Measurements from ENCODE around the gene RAP1A. TPM values are rescaled to one million over a fixed set of nuclear protein-coding genes. Genes with fewer than 3 reads are reported as not detected.

RAP1A gene
- total RNA-seq, 1 experiment from 2014 or later: 25.4 TPM

DNA sequence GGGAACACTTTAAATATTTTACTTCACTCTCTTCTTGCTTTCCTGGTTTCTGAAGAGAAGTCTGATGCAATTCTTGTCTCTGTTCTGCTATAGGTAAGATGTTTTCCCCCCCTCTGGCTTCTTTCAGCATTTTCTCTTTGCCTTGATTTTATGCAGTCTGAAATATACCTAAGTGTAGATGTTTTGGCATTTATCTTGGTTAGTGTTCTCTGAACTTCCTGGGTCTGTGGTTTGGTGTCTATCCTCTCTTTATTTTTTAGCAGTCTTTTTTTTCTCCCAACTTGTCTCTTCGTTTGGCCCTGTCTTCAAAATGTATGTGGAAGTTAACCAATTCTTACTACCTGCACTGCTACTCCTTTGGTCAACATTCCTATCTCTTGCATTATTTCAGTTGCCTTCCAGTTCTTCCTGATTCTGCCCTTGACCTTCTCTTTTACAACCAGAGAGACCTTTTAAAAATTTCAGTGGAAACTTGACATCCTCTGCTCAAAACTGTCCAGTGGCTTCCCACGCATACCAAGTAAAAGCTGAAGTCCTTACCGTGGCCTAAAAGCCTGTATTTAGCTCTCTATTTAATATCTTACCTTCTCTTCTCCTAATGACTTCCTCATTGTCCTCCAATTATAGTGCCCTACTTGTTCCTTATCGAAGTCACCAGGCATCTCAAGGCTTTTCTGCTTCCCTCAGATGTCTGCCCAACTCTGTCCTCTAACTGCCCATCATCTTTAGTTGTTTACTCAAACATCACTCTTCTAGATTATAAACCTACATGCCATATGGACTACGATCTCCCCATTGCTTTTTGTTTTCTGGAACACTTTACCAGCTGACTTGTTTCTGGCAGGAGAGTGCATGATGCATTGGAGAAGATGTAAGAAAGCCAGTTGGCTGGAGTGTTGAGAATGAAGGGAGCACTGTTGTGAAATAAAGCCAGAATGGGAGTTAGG, 40.9 kb downstream of the RAP1A start:
- no peaks in the 10 kb centered on the region for H3K9me3 Mint-ChIP-seq
- ChIA-PET CTCF (interaction anchor here (1.9 kb wide), 1 partner anchor 153 kb away, joined by 4 read pairs; no protein-coding TSS in a partner anchor), POLR2A (no interaction called here)
- ATAC-seq (no peak), DNase-seq (ENCODE audit: low spot score) (no peak)
- no peak overlapping the region for H3K4me3 Mint-ChIP-seq
- peaks cover 18% of the 10 kb centered on the region for H3K4me1 Mint-ChIP-seq
- H3K36me3 Mint-ChIP-seq: no peaks in the 10 kb centered on the region
- TF ChIP-seq, protein P1, sequence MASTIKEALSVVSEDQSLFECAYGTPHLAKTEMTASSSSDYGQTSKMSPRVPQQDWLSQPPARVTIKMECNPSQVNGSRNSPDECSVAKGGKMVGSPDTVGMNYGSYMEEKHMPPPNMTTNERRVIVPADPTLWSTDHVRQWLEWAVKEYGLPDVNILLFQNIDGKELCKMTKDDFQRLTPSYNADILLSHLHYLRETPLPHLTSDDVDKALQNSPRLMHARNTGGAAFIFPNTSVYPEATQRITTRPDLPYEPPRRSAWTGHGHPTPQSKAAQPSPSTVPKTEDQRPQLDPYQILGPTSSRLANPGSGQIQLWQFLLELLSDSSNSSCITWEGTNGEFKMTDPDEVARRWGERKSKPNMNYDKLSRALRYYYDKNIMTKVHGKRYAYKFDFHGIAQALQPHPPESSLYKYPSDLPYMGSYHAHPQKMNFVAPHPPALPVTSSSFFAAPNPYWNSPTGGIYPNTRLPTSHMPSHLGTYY (CRISPR knock-in tag; IDR thresholded peaks at IDR 0.05): no peak
- TF ChIP-seq ZNF263 (CRISPR knock-in tag; IDR thresholded peaks at IDR 0.05; ENCODE audit: low read depth): no peak
- no peak for TF ChIP-seq ETV6 (CRISPR knock-in tag; IDR thresholded peaks at IDR 0.05)
- no peak for TF ChIP-seq SMAD4 (CRISPR knock-in tag; IDR thresholded peaks at IDR 0.05)
- TF ChIP-seq ZNF416 (CRISPR knock-in tag; IDR thresholded peaks at IDR 0.05): no peak
- TF ChIP-seq ZNF121 (CRISPR knock-in tag; IDR thresholded peaks at IDR 0.05): no peak
- no peak for TF ChIP-seq JAZF1 (CRISPR knock-in tag; IDR thresholded peaks at IDR 0.05)
- no peak for TF ChIP-seq ZNF423 (CRISPR knock-in tag; IDR thresholded peaks at IDR 0.05)
- TF ChIP-seq, protein P2, sequence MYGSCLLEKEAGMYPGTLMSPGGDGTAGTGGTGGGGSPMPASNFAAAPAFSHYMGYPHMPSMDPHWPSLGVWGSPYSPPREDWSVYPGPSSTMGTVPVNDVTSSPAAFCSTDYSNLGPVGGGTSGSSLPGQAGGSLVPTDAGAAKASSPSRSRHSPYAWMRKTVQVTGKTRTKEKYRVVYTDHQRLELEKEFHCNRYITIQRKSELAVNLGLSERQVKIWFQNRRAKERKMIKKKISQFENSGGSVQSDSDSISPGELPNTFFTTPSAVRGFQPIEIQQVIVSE (CRISPR knock-in tag; IDR thresholded peaks at IDR 0.05; ENCODE audit: borderline replicate concordance): no peak
- TF ChIP-seq HMGA2 (CRISPR knock-in tag; IDR thresholded peaks at IDR 0.05): no peak
- no peak for TF ChIP-seq CREB1 (CRISPR knock-in tag; IDR thresholded peaks at IDR 0.05)
- TF ChIP-seq PRRX2 (CRISPR knock-in tag; IDR thresholded peaks at IDR 0.05): no peak
- TF ChIP-seq, protein P3, sequence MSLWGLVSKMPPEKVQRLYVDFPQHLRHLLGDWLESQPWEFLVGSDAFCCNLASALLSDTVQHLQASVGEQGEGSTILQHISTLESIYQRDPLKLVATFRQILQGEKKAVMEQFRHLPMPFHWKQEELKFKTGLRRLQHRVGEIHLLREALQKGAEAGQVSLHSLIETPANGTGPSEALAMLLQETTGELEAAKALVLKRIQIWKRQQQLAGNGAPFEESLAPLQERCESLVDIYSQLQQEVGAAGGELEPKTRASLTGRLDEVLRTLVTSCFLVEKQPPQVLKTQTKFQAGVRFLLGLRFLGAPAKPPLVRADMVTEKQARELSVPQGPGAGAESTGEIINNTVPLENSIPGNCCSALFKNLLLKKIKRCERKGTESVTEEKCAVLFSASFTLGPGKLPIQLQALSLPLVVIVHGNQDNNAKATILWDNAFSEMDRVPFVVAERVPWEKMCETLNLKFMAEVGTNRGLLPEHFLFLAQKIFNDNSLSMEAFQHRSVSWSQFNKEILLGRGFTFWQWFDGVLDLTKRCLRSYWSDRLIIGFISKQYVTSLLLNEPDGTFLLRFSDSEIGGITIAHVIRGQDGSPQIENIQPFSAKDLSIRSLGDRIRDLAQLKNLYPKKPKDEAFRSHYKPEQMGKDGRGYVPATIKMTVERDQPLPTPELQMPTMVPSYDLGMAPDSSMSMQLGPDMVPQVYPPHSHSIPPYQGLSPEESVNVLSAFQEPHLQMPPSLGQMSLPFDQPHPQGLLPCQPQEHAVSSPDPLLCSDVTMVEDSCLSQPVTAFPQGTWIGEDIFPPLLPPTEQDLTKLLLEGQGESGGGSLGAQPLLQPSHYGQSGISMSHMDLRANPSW (CRISPR knock-in tag; conservative IDR thresholded peaks at IDR 0.05; ENCODE audit: low read depth): no peak
- TF ChIP-seq, protein P4, sequence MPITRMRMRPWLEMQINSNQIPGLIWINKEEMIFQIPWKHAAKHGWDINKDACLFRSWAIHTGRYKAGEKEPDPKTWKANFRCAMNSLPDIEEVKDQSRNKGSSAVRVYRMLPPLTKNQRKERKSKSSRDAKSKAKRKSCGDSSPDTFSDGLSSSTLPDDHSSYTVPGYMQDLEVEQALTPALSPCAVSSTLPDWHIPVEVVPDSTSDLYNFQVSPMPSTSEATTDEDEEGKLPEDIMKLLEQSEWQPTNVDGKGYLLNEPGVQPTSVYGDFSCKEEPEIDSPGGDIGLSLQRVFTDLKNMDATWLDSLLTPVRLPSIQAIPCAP (CRISPR knock-in tag; IDR thresholded peaks at IDR 0.05): no peak
- TF ChIP-seq ZNF671 (CRISPR knock-in tag; IDR thresholded peaks at IDR 0.05): no peak
- TF ChIP-seq, protein P5, sequence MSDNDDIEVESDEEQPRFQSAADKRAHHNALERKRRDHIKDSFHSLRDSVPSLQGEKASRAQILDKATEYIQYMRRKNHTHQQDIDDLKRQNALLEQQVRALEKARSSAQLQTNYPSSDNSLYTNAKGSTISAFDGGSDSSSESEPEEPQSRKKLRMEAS (CRISPR knock-in tag; IDR thresholded peaks at IDR 0.05): no peak
- TF ChIP-seq IRF2 (CRISPR knock-in tag; IDR thresholded peaks at IDR 0.05; ENCODE audit: borderline replicate concordance, low read depth): no peak
- TF ChIP-seq, protein P6, sequence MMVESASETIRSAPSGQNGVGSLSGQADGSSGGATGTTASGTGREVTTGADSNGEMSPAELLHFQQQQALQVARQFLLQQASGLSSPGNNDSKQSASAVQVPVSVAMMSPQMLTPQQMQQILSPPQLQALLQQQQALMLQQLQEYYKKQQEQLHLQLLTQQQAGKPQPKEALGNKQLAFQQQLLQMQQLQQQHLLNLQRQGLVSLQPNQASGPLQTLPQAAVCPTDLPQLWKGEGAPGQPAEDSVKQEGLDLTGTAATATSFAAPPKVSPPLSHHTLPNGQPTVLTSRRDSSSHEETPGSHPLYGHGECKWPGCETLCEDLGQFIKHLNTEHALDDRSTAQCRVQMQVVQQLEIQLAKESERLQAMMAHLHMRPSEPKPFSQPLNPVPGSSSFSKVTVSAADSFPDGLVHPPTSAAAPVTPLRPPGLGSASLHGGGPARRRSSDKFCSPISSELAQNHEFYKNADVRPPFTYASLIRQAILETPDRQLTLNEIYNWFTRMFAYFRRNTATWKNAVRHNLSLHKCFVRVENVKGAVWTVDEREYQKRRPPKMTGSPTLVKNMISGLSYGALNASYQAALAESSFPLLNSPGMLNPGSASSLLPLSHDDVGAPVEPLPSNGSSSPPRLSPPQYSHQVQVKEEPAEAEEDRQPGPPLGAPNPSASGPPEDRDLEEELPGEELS (CRISPR knock-in tag; IDR thresholded peaks at IDR 0.05): no peak
- no peak for TF ChIP-seq NFATC4 (CRISPR knock-in tag; IDR thresholded peaks at IDR 0.05)
- H3K27me3 Mint-ChIP-seq (ENCODE audit: low read depth): no peaks in the 10 kb centered on the region
- H3K27ac Mint-ChIP-seq: no peak overlapping the region
